HCT116 (cell line): ENCODE data around the gene APH1B. TPM values are rescaled to one million over a fixed set of nuclear protein-coding genes. Genes with fewer than 3 reads are reported as not detected.

Experiments used
- ATAC-seq: fragments of 200-7000 bp; cut with Tn5 transposase; 2 replicates; pipeline ENCODE4 v1.9.1; 2020; ENCODE audit warnings: mild to moderate bottlenecking, moderate library complexity
- BruUV-seq: library from RNA; stranded (reverse); fragments of 400-500 nt; replicated peaks from 2 replicates; lab custom pipeline; 2021; lab: Mats Ljungman, UMichigan
- CTCF ChIA-PET: fragments of 300-600 bp; sonication (Branson Sonifier 250); formaldehyde crosslinking; loops from one replicate; lab custom pipeline; 2021; ENCODE audit warnings: antibody characterized with exemption; lab: Charles Lee
- POLR2A ChIA-PET: fragments of 300-600, 350-600 bp; sonication (Branson Sonifier 250); formaldehyde crosslinking; loops from one replicate; lab custom pipeline; 2021; ENCODE audit warnings: antibody characterized with exemption; lab: Charles Lee
- RAD21 ChIA-PET, 2 experiments: fragments of 300-600 bp; sonication (Branson Sonifier 250); formaldehyde crosslinking; loops; one replicate each; lab custom pipeline; 2023; ENCODE audit warnings: low total read pairs in 2 of 2; ENCODE audit not compliant: uncharacterized antibody in 2 of 2, unreplicated experiment in 2 of 2, low non-redundant PET in 1 of 2; lab: Charles Lee
- DNase-seq: peaks from one replicate; pipeline ENCODE4 v3.0.0-alpha.2; 2010; ENCODE audit warnings: low read depth, low spot score
- H2AFZ ChIP-seq: fragments of 200-600 bp; shearing (Covaris generic), sonication (generic); 2 replicates; pipeline ENCODE4 v1.6.1; 2017; ENCODE audit warnings: low read depth, mixed run types, mixed read lengths, antibody characterized with exemption, low read length; ENCODE audit not compliant: poor library complexity, severe bottlenecking
- H3K27ac ChIP-seq: 2 replicates; pipeline ENCODE4 v1.5.1; 2012; ENCODE audit warnings: low read depth, low read length
- H3K27me3 ChIP-seq: fragments of 200-600 bp; sonication (generic); 2 replicates; pipeline ENCODE4 v1.6.1; 2016; ENCODE audit warnings: mixed run types, low read length, mixed read lengths; ENCODE audit not compliant: insufficient read depth
- H3K36me3 ChIP-seq, 2 experiments: fragments of 200-500 bp in 1 of 2; fragments of 200-600 bp in 1 of 2; sonication (Bioruptor generic) in 1 of 2; sonication (generic) in 1 of 2; 2 replicates each; pipeline versions ENCODE4 v1.5.1 to v1.6.1; 2014 to 2016; ENCODE audit warnings: low read length in 2 of 2, inconsistent platforms in 1 of 2, mixed read lengths in 1 of 2, mixed run types in 1 of 2; ENCODE audit not compliant: insufficient read depth in 2 of 2, control insufficient read depth in 1 of 2
- H3K4me1 ChIP-seq, 2 experiments: fragments of 200-600 bp in 1 of 2; sonication (generic) in 1 of 2; 2 replicates each; pipeline versions ENCODE4 v1.5.1 to v1.6.1; 2012 to 2017; ENCODE audit warnings: low read length in 2 of 2, inconsistent platforms in 1 of 2, mild to moderate bottlenecking in 1 of 2, mixed read lengths in 1 of 2, mixed run types in 1 of 2, moderate library complexity in 1 of 2; ENCODE audit not compliant: insufficient read depth in 2 of 2, control insufficient read depth in 1 of 2
- H3K4me2 ChIP-seq: fragments of 200-600 bp; sonication (generic); 2 replicates; pipeline ENCODE4 v1.6.1; 2017; ENCODE audit warnings: mixed run types, low read length, mixed read lengths
- H3K4me3 ChIP-seq, 2 experiments: fragments of 200-600 bp in 1 of 2; sonication (generic) in 1 of 2; replicated peaks in 1 of 2; 2 replicates each; pipeline ENCODE4 v1.5.1; 2011 to 2016; ENCODE audit warnings: low read length in 2 of 2, control low read depth in 1 of 2, low read depth in 1 of 2, mild to moderate bottlenecking in 1 of 2, mixed read lengths in 1 of 2, mixed run types in 1 of 2
- H3K79me2 ChIP-seq: fragments of 200-600 bp; sonication (generic); 2 replicates; pipeline ENCODE4 v1.6.1; 2017; ENCODE audit warnings: mild to moderate bottlenecking, mixed run types, low read length, moderate library complexity, mixed read lengths; ENCODE audit not compliant: insufficient read depth
- H3K9ac ChIP-seq: fragments of 200-600 bp; sonication (generic); 2 replicates; pipeline ENCODE4 v1.6.1; 2016; ENCODE audit warnings: low read length, mixed read lengths
- H3K9me2 ChIP-seq: fragments of 200-600 bp; sonication (generic), shearing (Covaris generic); 2 replicates; pipeline ENCODE4 v1.6.1; 2017; ENCODE audit warnings: mixed run types, mild to moderate bottlenecking, moderate library complexity; ENCODE audit not compliant: insufficient read depth
- H3K9me3 ChIP-seq, 2 experiments: fragments of 200-500 bp in 1 of 2; fragments of 200-600 bp in 1 of 2; sonication (Bioruptor generic) in 1 of 2; sonication (generic) in 1 of 2; 2 replicates each; pipeline ENCODE4 v1.6.1; 2014 to 2017; ENCODE audit warnings: low read length in 2 of 2, mixed read lengths in 2 of 2, inconsistent platforms in 1 of 2, low read depth in 1 of 2, mild to moderate bottlenecking in 1 of 2, mixed run types in 1 of 2, moderate library complexity in 1 of 2; ENCODE audit not compliant: control insufficient read depth in 1 of 2, insufficient read depth in 1 of 2
- H4K20me1 ChIP-seq: fragments of 200-600 bp; sonication (generic), shearing (Covaris generic); 2 replicates; pipeline ENCODE4 v1.6.1; 2017; ENCODE audit warnings: mixed run types, mild to moderate bottlenecking, moderate library complexity; ENCODE audit not compliant: insufficient read depth
- CBX3 ChIP-seq: IDR thresholded peaks from 2 replicates; pipeline ENCODE4 v1.6.1; 2012; ENCODE audit warnings: low read depth
- CEBPB ChIP-seq: IDR thresholded peaks from 2 replicates; pipeline ENCODE4 v1.6.1; 2012; ENCODE audit warnings: low read depth
- TCF7L2 ChIP-seq: IDR thresholded peaks from 2 replicates; pipeline ENCODE4 v1.7.0; 2011; ENCODE audit warnings: borderline replicate concordance, inconsistent platforms; ENCODE audit not compliant: insufficient read depth, insufficient read length; ENCODE audit errors: extremely low read depth
- ZBTB33 ChIP-seq: IDR thresholded peaks from 2 replicates; pipeline ENCODE4 v1.6.1; 2011; ENCODE audit warnings: mild to moderate bottlenecking, low read length, moderate library complexity; ENCODE audit not compliant: insufficient replicate concordance; ENCODE audit errors: extremely low read depth
- intact Hi-C: fragments of 100-400 bp; cut with micrococcal nuclease; formaldehyde crosslinking; loops from 2 replicates; pipeline ENCODE4 v1.10.0; 2022
- total RNA-seq: library from RNA; stranded (reverse); gene quantifications from one replicate; pipeline ENCODE4 v1.2.1, GENCODE V29; 2021; ENCODE audit not compliant: unreplicated experiment

APH1B gene
- total RNA-seq, 1 experiment from 2014 or later = 8.5 TPM

- Histone ChIP-seq H3K9me3 (no peaks in the 10 kb centered on the region), H3K9ac (no peak overlapping the region), H3K4me2 (no peak overlapping the region), H3K79me2 (no peaks in the 10 kb centered on the region), H3K4me3 (no peak overlapping the region), H4K20me1 (no peaks in the 10 kb centered on the region), H3K27me3 (no peaks in the 10 kb centered on the region), H3K27ac (no peak overlapping the region), H3K4me1 (no peaks in the 10 kb centered on the region), H3K36me3 (no peaks in the 10 kb centered on the region), H2AFZ (no peak overlapping the region), H3K9me2 (no peaks in the 10 kb centered on the region)
- intact Hi-C loops = no loop called here
- ChIA-PET CTCF (no interaction called here), POLR2A (no interaction called here), RAD21 (no interaction called here)
- BruUV-seq = no TSS peak
- ATAC-seq (no peak), DNase-seq (no peak)
- TF ChIP-seq CEBPB (no peak), TCF7L2 (no peak), ZBTB33 (no peak)
Measured at GRCh38 chr15:63345391-63345752, 68.0 kb downstream of the APH1B start.

DNA sequence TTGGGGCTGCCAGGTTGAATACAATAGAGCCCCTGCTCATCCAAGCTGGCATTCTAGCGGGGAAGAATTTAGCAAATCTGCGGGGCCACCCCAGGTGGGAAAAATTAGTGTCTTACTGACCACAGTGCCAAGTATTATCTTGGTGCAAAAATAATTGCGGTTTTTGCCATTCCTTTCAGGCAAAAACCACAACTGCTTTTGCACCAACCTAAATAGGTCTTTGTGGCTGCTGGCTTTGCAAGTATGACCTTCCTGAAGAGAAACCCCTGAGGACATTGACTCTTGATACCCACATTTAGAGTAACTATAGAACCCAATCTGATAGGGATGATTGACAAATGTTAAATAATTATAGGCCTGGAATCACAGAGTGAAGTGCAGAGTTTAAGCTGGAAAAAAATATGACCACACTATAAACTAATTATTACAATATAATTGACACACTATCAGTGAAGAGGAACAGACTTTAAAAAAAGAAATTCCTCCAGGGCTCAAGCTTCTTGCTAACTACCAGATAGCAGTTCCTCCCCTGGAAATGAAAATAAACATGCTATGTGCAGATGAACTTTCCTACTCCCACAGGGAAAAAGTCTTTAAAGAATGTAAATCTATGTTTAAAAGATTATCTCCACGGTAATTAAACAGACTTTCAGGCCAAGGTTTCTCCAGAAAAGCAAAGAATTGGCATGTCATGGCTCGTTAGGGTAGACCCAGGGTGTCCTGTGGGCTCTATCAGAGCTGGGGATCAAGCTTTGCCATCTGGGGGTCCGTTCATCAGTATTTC is 69.9 kb downstream of the APH1B start:
- Histone ChIP-seq H3K9me2 (no peaks in the 10 kb centered on the region), H3K9ac (no peak overlapping the region), H3K27me3 (no peaks in the 10 kb centered on the region), H2AFZ (no peak overlapping the region), H4K20me1 (no peaks in the 10 kb centered on the region), H3K4me1 (no peaks in the 10 kb centered on the region), H3K9me3 (no peaks in the 10 kb centered on the region), H3K4me3 (no peak overlapping the region), H3K36me3 (no peaks in the 10 kb centered on the region), H3K4me2 (no peak overlapping the region), H3K27ac (no peak overlapping the region), H3K79me2 (no peaks in the 10 kb centered on the region)
- ATAC-seq (no peak), DNase-seq (no peak)
- ChIA-PET POLR2A (no interaction called here), RAD21 (no interaction called here), CTCF (no interaction called here)
- TF ChIP-seq CBX3 = no peak
- intact Hi-C loops = no loop called here
- no TSS peak for BruUV-seq
